Posterior vena cava (tissue), 2 donors: ENCODE measurements around the gene GLTPD2. TPM values are rescaled to one million over a fixed set of nuclear protein-coding genes. Genes with fewer than 3 reads are reported as not detected.

Source experiments
- DNase-seq: peaks from one replicate; pipeline ENCODE4 v3.0.0-alpha.2; 2020; ENCODE audit warnings: low spot score
- intact Hi-C, 2 donors: fragments of 100-400 bp; cut with DNase I; formaldehyde crosslinking; loops; one replicate each; pipeline versions ENCODE4 v1.14.1 to v1.14.2; 2022 to 2023
- total RNA-seq, 2 donors: library from RNA; stranded (reverse); fragmentation: NEBNext Ultra II Directional; extraction: Animal tissue kit (Norgen Biotek cat#: 25700); gene quantifications; one replicate each; pipeline ENCODE4 v1.2.1, GENCODE V29; 2021
- donor health status: DM: yes; HTN: yes; CAD: no.
- donor health status: DM: yes; HTN: yes; CAD: no.

Gene GLTPD2
- total RNA-seq, 2 donors from 2014 or later = not detected

DNA sequence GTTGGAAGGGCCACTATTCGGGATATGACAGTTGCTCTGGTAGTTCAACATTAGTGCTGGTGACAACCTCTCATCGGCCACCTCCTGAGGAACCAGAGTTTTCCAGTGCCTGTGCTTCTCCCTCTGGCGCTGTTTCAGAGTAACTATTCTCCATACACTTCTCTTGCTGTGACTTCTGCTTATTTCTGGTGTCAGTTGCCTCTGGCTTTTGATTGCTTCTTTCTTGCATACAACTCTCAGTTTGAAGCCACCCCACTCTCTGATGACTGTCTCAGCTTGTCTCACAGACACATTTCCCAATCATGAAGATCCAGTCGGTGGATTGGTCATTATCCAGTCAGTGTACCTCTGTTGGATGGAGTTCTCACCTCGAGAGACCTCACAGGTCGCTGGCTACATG lies 20.5 kb upstream of the GLTPD2 start:
- DNase-seq = no peak
- intact Hi-C loops = no loop called here

DNA sequence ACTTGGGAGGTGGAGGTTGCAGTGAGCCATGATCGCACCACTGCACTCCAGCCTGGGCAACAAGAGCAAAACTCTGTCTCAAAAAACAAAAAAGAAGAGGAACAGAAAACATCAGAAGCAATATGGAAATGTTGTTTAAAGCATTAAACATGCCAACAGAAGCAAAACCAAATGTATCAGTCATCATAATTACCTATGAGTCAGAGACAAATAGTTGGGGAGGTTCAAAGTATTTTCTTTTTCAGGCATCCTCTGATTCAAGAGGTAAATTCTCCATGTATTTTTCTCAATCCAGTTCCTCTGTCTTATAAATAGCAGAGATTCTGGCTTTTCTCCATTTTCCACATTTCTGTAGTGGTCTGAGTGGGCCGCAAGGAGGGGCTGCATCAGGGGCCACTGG lies 19.1 kb upstream of the GLTPD2 start:
- intact Hi-C loops = no loop called here
- DNase-seq = no peak

DNA sequence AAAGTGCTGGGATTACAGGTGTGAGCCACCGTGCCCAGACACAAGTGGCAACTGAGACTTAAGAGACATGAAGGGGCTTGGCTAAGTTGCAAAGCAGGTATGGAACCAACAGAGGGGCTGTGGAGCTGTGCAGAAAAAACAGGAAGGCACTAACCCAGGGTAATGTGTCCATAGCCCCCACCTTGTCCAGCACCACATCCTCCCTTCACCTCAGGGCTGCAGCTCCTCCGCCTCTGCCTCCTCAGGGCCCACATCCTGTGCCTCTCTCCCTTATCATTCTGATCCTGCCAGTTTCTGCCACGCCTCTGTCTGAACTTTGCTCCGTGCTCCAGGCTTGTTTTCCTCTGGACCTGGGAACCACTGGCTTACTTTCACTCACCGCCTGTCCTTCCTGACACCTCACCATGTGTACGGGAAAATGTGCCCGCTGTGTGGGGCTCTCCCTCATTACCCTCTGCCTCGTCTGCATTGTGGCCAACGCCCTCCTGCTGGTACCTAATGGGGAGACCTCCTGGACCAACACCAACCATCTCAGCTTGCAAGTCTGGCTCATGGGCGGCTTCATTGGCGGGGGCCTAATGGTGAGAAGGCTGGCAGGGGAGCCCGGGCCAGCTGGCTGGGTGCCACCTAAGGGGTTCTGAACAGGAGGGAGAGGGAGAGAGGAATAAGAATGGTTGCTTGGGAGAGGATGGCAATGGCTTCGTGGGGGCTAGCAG lies 17.1 kb upstream of the GLTPD2 start, which contains the start of gene TM4SF5:
TSS of gene TM4SF5 (plus strand) at position 368 of the 716 bp plus-strand sequence. CDS start at position 405, 37 bp downstream.
- no peak for DNase-seq
- intact Hi-C loops = no loop called here

DNA sequence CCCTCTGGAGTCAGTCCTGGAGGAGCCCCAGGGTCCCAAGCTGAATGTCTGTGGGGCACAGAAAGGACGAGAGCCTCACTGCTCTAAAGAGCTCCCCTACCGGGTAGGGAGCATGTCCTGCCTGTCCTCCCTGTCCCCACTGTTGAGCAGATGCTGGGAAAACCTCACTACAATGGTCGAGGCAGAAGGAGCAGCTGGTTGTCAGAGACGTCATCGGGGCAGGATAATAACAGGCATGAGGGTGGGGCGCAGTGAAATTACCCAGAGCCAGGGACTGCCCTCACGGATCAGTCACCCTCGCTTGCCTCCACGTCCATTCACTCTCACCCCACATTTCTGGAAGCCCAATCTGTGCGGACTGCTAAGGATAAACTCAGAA lies 16.5 kb upstream of the GLTPD2 start:
- intact Hi-C loops = no loop called here
- DNase-seq = no peak

DNA sequence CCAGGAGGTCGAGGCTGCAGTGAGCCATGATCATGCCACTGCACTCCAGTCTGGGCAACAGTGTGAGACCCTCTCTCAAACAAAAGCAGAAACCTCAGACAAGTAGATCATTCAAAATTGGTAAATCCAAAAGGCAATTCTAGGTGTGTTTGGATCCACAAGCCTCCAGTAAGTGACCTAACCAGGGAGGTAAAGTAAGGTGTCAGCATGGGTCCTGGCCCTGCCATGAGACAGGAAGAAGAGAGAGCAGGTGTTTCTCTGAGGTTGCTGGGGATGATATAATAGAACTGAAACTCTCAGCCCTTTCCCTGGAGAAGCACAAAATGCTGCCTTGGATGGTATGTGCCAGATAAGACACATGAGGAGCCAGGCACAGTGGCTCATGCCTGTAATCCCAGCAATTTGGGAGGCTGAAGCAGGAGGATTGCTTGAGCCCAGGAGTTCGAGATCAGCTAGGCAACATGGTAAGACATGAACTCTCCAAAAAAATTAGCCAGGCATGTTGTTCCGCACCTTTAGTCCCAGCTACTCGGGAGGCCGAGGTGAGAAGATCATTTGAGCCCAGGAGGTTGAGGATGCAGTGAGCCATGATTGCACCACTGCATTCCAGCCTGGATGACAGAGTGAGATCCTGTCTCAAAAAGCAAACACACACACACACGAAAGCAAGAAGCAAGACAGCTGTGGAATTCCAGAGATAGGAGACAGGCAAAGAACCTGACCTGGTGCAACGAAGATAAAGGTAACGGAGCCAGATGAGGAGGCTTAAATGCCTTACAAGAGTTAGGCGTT lies 10.6 kb upstream of the GLTPD2 start:
- DNase-seq = no peak
- intact Hi-C loops = no loop called here

DNA sequence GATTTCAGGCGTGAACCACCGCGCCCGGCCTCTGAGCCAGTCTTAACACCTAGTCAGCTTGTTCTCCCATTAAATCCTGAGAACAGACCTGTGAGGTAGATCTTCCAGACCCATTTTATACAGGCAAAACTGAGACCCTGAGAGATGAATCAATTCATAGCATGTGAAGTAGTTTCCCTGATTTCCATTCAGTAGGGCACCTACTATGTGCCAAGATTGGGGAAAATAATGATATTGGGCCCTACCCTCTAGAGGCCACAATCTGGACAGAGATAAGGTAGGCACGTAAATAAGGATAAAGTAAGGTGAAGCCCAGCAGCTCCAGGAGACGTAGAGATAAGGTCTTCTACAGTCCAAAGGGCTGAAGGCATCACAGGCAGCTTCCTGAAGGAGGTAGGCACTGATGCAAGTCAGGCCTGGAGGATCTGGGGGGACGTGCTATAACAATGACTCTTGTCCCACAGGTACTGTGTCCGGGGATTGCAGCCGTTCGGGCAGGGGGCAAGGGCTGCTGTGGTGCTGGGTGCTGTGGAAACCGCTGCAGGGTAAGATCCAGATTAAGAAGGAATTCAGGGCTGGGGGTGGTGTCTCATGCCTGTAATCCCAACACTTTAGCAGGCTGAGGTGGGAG lies 8.3 kb upstream of the GLTPD2 start:
- DNase-seq = no peak
- intact Hi-C loops = no loop called here

DNA sequence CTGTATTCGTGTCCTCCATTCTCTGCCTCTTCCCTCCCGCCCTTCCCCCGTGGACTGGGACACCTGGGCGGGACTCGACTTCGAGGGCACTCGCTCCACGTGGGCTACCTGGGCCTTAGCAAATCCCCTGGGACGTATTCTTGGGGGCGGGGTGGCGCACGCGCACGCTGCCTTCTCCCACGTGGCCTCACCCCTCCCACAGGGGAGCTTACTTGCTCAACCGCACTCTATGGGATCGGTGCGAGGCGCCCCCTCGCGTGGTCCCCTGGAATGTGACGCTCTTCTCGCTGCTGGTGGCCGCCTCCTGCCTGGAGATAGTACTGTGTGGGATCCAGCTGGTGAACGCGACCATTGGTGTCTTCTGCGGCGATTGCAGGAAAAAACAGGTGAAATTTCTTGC lies 6.1 kb upstream of the GLTPD2 start:
- DNase-seq = no peak
- intact Hi-C loops = no loop called here

DNA sequence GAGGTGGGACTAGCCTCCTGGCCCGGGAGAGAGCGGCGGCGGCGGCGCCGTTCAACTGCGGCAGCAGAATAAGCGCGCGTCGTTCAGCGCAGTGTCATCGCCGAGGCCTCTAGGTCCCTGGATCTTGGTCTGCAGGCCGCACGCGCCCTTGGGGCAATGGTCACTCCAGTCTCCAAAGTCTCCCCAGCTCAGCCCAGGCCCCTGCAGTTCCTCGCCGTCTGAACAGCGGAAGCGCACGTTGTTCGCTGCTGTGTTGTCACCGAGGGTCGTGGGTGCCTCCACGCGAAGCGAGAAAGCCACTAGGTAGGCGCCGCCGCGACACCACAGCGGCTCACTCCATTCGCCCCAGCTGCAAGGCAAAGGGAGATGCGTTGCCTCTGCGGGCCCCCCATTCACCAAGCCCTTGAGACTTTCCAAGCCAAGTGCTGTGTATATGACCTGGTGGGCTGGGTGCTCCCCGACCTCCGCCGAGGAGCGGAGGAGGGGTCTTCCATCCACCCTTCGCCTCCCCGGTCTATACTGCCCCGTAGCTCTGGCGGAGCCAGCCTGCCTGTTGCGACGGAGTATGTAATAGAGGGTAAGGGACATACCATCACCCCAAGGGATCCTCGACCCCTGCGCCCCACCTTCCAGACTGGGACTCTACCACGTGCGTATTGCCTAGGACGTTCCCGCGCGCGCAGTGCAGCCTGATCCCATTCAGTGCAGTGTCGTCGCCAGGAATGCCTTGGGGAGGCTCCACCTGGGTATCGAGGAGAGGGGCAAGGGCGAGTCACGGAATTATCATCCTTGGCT lies 3.3 kb upstream of the GLTPD2 start:
- peak; percentile 82 for DNase-seq
- intact Hi-C loops = loop anchor here (5.0 kb wide), 1 partner anchor 102 kb away; no protein-coding TSS in a partner anchor

DNA sequence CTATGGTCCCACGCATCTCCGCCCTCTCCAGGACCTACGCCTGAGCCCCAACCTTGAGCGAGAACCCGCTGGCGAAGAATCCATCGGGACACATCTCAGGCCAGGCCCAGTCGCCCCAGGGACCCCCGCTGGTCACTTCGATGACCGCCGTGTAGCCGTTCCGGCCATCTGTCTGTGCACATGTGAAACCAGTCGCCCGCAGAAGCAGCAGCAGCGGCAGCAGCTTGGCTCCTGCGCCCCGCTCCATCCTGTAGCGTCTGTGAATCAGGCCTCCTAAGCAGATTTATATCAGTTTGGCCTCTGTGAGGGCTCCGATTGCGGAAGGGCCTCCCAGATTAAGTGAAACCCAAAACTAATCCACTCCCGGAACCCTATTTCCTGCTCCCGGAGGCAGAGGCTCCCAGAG lies 2.7 kb upstream of the GLTPD2 start, which contains the start of gene VMO1:
TSS of gene VMO1 (minus strand) at position 259 of the 406 bp plus-strand sequence. CDS start at position 247, 12 bp downstream.
- DNase-seq = peak; percentile 85
- intact Hi-C loops = loop anchor here (5.0 kb wide), 1 partner anchor 101 kb away; no protein-coding TSS in a partner anchor

DNA sequence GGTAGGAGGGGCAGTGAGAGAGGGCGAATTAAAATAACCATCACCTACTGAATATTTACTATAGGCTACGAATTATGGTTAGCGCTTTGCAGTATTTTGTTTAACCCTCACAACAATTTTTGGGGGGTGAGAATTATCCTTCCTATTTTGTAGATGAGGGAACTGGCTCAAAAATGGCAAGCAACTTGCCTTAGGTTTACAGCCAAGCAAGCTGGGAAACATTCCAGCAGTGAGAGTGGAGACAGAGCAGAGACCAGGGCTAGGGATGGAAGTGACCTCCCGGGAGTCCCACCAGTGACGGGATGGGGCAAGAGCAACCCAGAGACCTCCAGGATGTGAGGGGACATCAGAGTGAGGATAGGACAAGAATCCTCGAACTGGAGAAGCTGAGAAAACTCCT lies 2.2 kb upstream of the GLTPD2 start:
- intact Hi-C loops = loop anchor here (5.0 kb wide), 1 partner anchor 101 kb away; no protein-coding TSS in a partner anchor
- no peak for DNase-seq

DNA sequence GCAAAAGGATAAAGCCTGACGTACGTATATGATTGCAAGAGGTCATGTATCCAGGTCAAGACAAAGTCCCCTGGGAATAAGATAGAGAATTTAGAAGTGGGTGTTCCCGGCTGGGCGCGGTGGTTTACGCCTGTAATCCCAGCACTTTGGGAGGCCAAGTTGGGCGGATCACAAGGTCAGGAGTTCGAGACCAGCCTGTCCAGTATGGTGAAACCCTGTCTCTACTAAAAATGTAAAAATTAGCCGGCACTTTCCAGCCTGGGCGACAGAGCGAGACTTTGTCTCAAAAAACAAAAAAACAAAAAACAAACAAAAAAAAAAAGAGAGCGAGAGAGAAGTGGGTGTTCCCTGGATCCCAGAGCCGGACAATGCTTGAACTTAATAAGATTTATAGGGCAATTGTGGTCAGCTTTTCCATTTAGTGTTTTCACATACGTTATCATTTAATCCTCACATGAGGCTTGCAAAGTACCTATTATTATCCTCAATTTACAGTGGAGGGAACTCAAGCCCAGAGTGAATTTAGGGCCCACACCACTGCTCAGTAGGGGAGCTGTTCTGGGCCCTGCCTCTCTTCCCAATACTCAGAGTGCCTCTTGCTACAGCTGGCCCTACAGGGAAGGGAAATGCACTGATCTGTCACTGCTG lies 481 bp upstream of the GLTPD2 start:
- DNase-seq = no peak
- intact Hi-C loops = loop anchor here (5.0 kb wide), 1 partner anchor 99 kb away; no protein-coding TSS in a partner anchor

DNA sequence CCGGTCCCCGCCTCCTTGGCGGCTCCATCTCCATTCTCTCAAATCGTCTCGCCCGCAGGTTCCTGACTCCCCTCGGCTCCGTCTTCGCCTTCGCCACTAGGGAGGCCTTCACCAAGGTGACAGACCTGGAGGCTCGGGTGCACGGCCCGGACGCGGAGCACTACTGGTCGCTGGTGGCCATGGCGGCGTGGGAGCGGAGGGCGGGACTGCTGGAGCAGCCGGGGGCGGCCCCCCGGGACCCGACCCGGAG lies 862 bp downstream of the GLTPD2 start:
- DNase-seq = no peak
- intact Hi-C loops = loop anchor here (5.0 kb wide), 1 partner anchor 98 kb away; no protein-coding TSS in a partner anchor

DNA sequence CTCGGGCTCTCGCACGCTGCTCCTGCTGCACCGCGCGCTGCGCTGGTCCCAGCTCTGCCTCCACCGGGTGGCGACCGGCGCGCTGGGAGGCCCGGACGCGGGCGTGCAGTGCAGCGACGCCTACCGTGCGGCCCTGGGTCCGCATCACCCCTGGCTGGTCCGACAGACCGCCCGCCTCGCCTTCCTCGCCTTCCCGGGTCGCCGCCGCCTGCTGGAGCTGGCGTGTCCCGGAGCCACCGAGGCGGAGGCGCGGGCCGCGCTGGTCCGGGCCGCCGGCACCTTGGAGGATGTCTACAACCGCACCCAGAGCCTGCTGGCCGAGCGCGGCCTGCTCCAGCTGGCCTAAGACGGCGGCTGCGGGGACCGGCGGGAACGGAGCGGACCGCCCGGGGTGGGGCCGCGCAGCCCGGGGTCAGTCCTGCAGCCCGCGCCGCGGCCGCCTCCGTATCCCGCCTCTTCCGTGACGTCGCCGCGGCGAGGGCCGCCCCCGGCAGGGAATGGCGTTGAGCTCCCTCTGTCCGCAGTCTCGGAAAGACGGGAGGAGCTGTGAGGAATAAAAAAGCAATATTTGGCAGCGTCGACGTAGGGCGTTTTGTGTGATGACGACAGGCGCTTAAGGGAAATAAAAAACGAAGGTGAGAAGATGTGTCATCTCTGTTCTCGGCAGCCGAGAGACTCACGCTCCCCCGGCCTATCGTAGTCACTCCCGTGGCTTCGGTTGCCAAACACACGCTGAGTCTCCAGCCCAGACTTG lies 1.4 kb downstream of the GLTPD2 start:
- intact Hi-C loops = loop anchor here (5.0 kb wide), 1 partner anchor 97 kb away; no protein-coding TSS in a partner anchor
- peak; percentile 96 for DNase-seq

DNA sequence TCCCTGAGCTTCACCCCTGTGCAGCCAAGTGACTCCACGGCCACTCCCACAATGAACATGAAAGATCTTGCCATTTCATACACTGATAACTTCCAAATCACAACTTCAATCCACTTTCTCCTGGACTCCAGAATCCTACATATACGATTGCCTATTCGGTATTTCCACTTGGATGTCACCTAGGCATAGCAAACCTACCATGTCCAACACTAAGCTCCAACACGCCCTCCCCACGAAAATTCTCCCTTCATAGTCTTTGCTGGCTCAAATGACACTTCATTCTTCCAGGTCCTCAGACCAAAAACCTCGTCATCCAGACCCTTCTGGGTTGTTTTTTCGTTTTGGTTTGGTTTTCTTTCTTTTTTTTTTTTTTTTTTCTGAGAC lies 1.9 kb downstream of the GLTPD2 start:
- intact Hi-C loops = no loop called here
- no peak for DNase-seq

DNA sequence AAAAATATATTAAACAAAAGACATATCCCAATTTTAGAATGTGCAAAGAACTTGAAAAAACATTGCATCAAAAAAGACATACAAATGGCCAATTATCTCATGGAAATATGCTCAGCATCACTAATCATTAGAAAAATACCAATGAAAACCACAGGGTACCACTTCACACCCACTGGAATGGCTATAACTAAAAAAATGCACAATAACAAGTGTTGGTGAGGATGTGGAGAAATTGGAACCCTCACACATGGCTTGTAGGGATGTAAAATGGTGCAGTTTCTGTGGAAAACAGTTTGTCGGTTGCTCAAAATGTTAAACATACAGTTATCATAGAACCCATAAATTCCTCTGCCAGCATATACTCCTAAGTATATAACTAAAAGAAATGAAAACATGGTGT lies 6.4 kb downstream of the GLTPD2 start:
- intact Hi-C loops = no loop called here
- DNase-seq = no peak

DNA sequence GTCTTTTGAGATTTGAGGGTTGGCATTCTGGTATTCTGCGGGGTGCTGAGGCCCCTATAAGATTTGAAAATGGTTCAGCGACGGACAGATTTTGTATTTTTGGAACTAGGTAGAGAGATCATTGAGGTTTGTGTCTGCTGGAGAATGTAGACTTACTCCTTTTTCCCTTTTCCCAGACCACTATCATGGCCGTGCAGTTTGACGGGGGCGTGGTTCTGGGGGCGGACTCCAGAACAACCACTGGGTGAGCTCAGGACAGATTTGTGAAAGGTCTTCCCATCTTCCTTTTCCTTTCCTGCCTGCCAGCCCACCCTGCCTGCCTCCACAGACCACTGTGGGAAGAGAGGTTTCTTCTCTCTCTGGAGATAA lies 7.8 kb downstream of the GLTPD2 start:
- DNase-seq = no peak
- intact Hi-C loops = no loop called here

DNA sequence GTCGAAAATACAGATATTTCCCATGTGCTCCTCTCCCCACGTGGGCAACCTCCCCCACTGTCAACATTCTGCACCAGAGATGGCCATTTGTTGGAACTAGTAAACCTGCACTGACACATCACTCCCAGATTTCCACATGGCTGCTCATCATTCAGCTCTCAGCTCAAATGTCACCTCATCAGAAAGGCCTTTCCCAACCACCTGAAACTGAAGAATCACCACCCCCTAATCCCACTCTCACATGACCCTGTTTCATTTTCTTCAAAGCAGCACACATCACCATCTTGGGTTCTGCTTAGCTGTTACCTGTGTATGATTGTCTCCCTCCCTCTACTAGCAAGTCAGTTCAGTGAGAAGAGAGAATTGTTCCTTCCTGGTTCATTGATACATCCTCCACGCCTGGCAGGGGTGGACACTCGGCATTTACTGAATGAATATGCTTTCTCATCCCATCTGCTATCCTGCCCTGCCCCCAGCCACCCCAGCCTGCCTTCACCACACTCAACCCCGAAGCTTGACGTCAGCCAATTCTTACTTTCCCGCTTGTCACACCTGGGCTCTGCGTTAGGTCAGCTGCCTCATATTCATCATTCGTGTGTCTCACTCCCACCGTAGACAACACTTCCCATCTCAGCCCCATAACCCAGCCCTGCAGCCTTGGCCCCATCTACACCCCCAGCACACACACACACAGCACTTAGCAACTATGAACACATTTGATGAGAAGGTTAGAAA lies 11.9 kb downstream of the GLTPD2 start:
- intact Hi-C loops = no loop called here
- no peak for DNase-seq

DNA sequence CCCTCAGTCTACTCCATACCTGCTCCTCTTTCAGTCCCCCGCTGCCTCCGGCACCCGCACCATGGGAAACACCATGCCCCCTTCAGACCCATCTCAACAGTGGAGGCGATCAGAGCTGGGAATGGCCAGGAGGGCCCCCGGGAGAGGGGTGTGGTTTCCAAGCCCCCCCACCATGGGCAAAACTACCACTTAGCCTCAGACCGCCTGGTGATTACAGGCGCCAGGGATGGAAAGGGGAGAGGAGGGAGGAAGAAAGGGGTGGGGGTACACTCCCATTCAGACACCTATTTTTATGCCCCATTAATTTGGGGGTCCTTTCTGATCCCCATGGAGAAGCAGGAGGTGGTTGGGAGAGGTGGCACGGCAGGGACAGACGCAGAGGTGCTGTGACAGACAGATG lies 13.5 kb downstream of the GLTPD2 start, which contains the start of gene C17orf114:
TSS of gene C17orf114 (minus strand) at position 101 of the 400 bp plus-strand sequence.
- intact Hi-C loops = no loop called here
- DNase-seq = no peak
